Measurements from ENCODE around the gene SPTBN5.

SPTBN5 gene

DNA sequence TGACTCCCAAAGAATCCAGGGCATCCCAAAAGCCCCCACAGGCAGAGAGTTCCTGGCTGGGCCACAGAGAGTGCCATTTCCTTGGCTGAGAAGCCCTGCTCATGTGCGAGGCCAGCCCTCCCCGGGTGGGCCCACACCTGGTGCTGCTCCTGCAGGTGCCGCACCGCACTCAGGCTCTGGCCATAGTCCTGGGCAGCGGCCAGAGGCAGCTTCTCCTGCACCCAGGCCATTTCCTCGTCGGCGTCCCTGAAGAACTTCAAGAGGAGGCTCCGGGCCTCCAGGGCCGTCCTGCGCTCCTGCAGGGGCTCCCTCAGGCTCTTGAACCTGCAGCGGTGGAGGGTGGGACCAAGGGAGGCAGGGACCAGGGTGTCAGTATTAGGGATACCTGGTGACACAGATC lies 37.1 kb downstream of the SPTBN5 start:
- no peak for TF ChIP-seq ESRRG (CRISPR knock-in tag; IDR thresholded peaks at IDR 0.05)
- TF ChIP-seq, protein P1, sequence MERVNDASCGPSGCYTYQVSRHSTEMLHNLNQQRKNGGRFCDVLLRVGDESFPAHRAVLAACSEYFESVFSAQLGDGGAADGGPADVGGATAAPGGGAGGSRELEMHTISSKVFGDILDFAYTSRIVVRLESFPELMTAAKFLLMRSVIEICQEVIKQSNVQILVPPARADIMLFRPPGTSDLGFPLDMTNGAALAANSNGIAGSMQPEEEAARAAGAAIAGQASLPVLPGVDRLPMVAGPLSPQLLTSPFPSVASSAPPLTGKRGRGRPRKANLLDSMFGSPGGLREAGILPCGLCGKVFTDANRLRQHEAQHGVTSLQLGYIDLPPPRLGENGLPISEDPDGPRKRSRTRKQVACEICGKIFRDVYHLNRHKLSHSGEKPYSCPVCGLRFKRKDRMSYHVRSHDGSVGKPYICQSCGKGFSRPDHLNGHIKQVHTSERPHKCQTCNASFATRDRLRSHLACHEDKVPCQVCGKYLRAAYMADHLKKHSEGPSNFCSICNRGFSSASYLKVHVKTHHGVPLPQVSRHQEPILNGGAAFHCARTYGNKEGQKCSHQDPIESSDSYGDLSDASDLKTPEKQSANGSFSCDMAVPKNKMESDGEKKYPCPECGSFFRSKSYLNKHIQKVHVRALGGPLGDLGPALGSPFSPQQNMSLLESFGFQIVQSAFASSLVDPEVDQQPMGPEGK (CRISPR knock-in tag; IDR thresholded peaks at IDR 0.05; ENCODE audit: borderline replicate concordance) = no peak
- no peak for ATAC-seq

DNA sequence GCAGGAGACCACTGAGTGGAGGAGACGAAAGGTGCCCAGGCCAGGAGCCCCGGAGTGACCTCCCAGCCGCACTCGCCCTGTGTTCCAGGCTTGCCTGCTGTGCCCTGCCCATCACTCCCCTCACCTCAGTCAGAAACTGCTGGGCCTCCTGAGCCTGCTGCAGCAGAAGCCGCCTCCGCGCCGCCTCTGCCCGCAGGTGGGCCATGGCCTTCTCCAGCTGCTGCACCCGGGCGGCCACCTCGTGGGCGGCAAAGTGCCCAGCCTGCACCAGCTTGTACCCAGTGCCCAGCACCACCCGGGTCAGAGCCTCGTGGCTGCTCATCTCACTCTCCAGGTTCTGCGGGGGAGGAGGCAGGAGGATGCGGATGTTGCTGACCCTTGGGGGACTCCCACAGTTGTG lies 37.6 kb downstream of the SPTBN5 start:
- TF ChIP-seq ARNTL (CRISPR knock-in tag; IDR thresholded peaks at IDR 0.05; ENCODE audit: borderline replicate concordance, low read depth) = no peak
- TF ChIP-seq SNAI2 (CRISPR knock-in tag; IDR thresholded peaks at IDR 0.05) = no peak
- no peak for TF ChIP-seq ESRRG (CRISPR knock-in tag; IDR thresholded peaks at IDR 0.05)
- no peak for TF ChIP-seq PPARA (CRISPR knock-in tag; IDR thresholded peaks at IDR 0.05; ENCODE audit: borderline replicate concordance)
- TF ChIP-seq RARB (CRISPR knock-in tag; IDR thresholded peaks at IDR 0.05) = no peak
- no peak for TF ChIP-seq ZC3H10 (CRISPR knock-in tag; IDR thresholded peaks at IDR 0.05)
- no peak for TF ChIP-seq ZNF70 (CRISPR knock-in tag; IDR thresholded peaks at IDR 0.05)
- TF ChIP-seq ZNF8 (CRISPR knock-in tag; IDR thresholded peaks at IDR 0.05) = no peak
- TF ChIP-seq, protein P2, sequence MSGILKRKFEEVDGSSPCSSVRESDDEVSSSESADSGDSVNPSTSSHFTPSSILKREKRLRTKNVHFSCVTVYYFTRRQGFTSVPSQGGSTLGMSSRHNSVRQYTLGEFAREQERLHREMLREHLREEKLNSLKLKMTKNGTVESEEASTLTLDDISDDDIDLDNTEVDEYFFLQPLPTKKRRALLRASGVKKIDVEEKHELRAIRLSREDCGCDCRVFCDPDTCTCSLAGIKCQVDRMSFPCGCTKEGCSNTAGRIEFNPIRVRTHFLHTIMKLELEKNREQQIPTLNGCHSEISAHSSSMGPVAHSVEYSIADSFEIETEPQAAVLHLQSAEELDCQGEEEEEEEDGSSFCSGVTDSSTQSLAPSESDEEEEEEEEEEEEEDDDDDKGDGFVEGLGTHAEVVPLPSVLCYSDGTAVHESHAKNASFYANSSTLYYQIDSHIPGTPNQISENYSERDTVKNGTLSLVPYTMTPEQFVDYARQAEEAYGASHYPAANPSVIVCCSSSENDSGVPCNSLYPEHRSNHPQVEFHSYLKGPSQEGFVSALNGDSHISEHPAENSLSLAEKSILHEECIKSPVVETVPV (CRISPR knock-in tag; IDR thresholded peaks at IDR 0.05) = no peak
- TF ChIP-seq OSR1 (CRISPR knock-in tag; IDR thresholded peaks at IDR 0.05) = no peak
- TF ChIP-seq TCF4 (CRISPR knock-in tag; IDR thresholded peaks at IDR 0.05; ENCODE audit: borderline replicate concordance) = no peak
- TF ChIP-seq GLIS3 (CRISPR knock-in tag; IDR thresholded peaks at IDR 0.05) = no peak
- TF ChIP-seq ZFP3 (CRISPR knock-in tag; IDR thresholded peaks at IDR 0.05) = no peak
- ATAC-seq = no peak

DNA sequence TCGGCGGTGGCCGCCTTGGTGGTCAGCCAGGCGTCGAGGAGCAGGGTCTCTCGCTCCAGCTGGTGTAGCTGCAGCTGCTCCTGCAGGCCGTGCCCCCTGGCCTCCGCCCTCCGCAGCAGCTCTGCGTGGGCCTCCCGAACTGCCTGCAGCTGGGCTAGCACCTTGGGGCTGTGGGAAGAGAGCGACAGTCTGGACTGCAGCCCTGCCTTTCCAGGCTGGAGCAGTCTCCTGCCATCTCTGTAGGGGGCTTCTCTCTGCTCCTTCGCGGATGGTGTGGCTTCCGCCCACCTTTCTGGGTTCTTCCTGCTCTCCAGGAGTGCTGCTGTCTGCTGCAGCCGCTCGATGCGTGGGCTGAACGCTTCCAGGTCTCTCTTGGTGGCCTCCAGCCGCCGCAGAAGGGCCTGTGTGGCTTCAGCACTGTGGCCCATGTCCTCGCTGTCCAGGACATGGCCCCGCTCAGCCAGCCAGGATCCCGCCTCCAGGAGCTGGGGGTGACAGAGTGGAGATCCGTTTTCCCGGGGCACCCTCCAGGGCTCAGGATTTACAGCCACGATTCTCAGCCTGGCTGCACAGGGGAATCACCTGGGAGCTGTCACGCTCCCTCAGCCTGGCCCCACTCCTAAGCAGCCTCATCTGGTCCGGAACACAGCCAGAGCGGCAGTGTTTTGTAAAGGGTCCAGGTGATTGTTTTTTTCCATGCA lies 38.4 kb downstream of the SPTBN5 start:
- TF ChIP-seq TOX (CRISPR knock-in tag; IDR thresholded peaks at IDR 0.05; ENCODE audit: borderline replicate concordance) (no peak), ARNTL (CRISPR knock-in tag; IDR thresholded peaks at IDR 0.05; ENCODE audit: borderline replicate concordance, low read depth) (no peak), ZNF8 (CRISPR knock-in tag; IDR thresholded peaks at IDR 0.05) (no peak), ZFP3 (CRISPR knock-in tag; IDR thresholded peaks at IDR 0.05) (no peak), ZC3H10 (CRISPR knock-in tag; IDR thresholded peaks at IDR 0.05) (no peak), SNAI2 (CRISPR knock-in tag; IDR thresholded peaks at IDR 0.05) (no peak), ZNF565 (CRISPR knock-in tag; conservative IDR thresholded peaks at IDR 0.05; ENCODE audit: low read depth) (no peak), ESRRG (CRISPR knock-in tag; IDR thresholded peaks at IDR 0.05) (no peak), CSDC2 (CRISPR knock-in tag; IDR thresholded peaks at IDR 0.05) (no peak), ZFP30 (CRISPR knock-in tag; IDR thresholded peaks at IDR 0.05) (no peak), PPARA (CRISPR knock-in tag; IDR thresholded peaks at IDR 0.05; ENCODE audit: borderline replicate concordance) (no peak), GLIS3 (CRISPR knock-in tag; IDR thresholded peaks at IDR 0.05) (no peak), OSR1 (CRISPR knock-in tag; IDR thresholded peaks at IDR 0.05) (no peak), TCF4 (CRISPR knock-in tag; IDR thresholded peaks at IDR 0.05; ENCODE audit: borderline replicate concordance) (no peak)
- TF ChIP-seq, protein P3, sequence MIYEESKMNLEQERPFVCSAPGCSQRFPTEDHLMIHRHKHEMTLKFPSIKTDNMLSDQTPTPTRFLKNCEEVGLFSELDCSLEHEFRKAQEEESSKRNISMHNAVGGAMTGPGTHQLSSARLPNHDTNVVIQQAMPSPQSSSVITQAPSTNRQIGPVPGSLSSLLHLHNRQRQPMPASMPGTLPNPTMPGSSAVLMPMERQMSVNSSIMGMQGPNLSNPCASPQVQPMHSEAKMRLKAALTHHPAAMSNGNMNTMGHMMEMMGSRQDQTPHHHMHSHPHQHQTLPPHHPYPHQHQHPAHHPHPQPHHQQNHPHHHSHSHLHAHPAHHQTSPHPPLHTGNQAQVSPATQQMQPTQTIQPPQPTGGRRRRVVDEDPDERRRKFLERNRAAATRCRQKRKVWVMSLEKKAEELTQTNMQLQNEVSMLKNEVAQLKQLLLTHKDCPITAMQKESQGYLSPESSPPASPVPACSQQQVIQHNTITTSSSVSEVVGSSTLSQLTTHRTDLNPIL (CRISPR knock-in tag; IDR thresholded peaks at IDR 0.05; ENCODE audit: low read depth) = no peak
- TF ChIP-seq, protein P4, sequence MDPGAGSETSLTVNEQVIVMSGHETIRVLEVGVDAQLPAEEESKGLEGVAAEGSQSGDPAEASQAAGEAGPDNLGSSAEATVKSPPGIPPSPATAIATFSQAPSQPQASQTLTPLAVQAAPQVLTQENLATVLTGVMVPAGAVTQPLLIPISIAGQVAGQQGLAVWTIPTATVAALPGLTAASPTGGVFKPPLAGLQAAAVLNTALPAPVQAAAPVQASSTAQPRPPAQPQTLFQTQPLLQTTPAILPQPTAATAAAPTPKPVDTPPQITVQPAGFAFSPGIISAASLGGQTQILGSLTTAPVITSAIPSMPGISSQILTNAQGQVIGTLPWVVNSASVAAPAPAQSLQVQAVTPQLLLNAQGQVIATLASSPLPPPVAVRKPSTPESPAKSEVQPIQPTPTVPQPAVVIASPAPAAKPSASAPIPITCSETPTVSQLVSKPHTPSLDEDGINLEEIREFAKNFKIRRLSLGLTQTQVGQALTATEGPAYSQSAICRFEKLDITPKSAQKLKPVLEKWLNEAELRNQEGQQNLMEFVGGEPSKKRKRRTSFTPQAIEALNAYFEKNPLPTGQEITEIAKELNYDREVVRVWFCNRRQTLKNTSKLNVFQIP (CRISPR knock-in tag; IDR thresholded peaks at IDR 0.05; ENCODE audit: borderline replicate concordance, low read depth) = no peak
- TF ChIP-seq, protein P5, sequence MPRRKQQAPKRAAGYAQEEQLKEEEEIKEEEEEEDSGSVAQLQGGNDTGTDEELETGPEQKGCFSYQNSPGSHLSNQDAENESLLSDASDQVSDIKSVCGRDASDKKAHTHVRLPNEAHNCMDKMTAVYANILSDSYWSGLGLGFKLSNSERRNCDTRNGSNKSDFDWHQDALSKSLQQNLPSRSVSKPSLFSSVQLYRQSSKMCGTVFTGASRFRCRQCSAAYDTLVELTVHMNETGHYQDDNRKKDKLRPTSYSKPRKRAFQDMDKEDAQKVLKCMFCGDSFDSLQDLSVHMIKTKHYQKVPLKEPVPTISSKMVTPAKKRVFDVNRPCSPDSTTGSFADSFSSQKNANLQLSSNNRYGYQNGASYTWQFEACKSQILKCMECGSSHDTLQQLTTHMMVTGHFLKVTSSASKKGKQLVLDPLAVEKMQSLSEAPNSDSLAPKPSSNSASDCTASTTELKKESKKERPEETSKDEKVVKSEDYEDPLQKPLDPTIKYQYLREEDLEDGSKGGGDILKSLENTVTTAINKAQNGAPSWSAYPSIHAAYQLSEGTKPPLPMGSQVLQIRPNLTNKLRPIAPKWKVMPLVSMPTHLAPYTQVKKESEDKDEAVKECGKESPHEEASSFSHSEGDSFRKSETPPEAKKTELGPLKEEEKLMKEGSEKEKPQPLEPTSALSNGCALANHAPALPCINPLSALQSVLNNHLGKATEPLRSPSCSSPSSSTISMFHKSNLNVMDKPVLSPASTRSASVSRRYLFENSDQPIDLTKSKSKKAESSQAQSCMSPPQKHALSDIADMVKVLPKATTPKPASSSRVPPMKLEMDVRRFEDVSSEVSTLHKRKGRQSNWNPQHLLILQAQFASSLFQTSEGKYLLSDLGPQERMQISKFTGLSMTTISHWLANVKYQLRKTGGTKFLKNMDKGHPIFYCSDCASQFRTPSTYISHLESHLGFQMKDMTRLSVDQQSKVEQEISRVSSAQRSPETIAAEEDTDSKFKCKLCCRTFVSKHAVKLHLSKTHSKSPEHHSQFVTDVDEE (CRISPR knock-in tag; IDR thresholded peaks at IDR 0.05) = no peak
- ATAC-seq = no peak
